Measurements from ENCODE around the gene AIFM1.

GRCh38 chrX:130124577-130124976 lies 41.1 kb downstream of the AIFM1 start:
- TF ChIP-seq CTCF (conservative IDR thresholded peaks at IDR 0.05; ENCODE audit: low read depth, low read length): no peak
- TF ChIP-seq EZH2 (IDR thresholded peaks at IDR 0.05; ENCODE audit: borderline replicate concordance, low read depth, low read length, poor library complexity, severe bottlenecking): no peak
